Measurements from ENCODE around the gene PCDH9. TPM values are rescaled to one million over a fixed set of nuclear protein-coding genes. Genes with fewer than 3 reads are reported as not detected.

PCDH9 gene
- total RNA-seq, 1 donor from 2014 or later: 0.75 TPM

DNA sequence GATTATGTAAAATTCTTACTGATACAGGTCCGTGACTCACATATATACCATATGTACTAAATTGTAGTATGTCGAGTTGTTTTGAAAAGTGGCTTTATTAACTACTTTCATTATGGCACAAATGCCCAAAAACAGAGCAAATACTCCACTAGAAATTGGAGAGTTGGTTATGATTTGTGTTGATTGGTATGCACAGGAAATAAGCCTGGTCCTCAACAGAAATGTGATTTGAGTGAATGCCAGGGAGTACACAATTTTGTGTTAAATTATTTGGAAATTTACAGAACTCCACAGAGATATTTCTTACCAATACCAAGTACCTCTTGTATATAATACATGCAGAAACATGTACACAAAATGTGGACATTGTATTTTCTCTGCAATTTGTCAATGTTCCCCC, 676.7 kb downstream of the PCDH9 start:
- Histone ChIP-seq H3K4me3 (ENCODE audit: low read depth, low read length) (no peak overlapping the region), H3K27me3 (ENCODE audit: control insufficient read depth, insufficient read depth, low read length) (no peaks in the 10 kb centered on the region), H3K36me3 (ENCODE audit: control insufficient read depth, insufficient read depth, low read length) (no peaks in the 10 kb centered on the region)
- no peak for DNase-seq (ENCODE audit: low read depth)
- TF ChIP-seq CTCF (IDR thresholded peaks at IDR 0.05; ENCODE audit: insufficient read depth, low read length, poor library complexity, severe bottlenecking): no peak

GRCh38 chr13:66551128-66551527, 679.0 kb downstream of the PCDH9 start:
- no peak for DNase-seq (ENCODE audit: low read depth)
- Histone ChIP-seq H3K36me3 (ENCODE audit: control insufficient read depth, insufficient read depth, low read length) (no peaks in the 10 kb centered on the region), H3K4me3 (ENCODE audit: low read depth, low read length) (no peak overlapping the region), H3K27me3 (ENCODE audit: control insufficient read depth, insufficient read depth, low read length) (no peaks in the 10 kb centered on the region)
- TF ChIP-seq CTCF (IDR thresholded peaks at IDR 0.05; ENCODE audit: insufficient read depth, low read length, poor library complexity, severe bottlenecking): no peak

GRCh38 chr13:66547685-66548084, 682.5 kb downstream of the PCDH9 start:
- no peak for TF ChIP-seq CTCF (IDR thresholded peaks at IDR 0.05; ENCODE audit: insufficient read depth, low read length, poor library complexity, severe bottlenecking)

GRCh38 chr13:66546534-66547379, 683.4 kb downstream of the PCDH9 start:
- no peak for DNase-seq (ENCODE audit: low read depth)
- no peaks in the 10 kb centered on the region for H3K27me3 ChIP-seq (ENCODE audit: control insufficient read depth, insufficient read depth, low read length)
- H3K36me3 ChIP-seq (ENCODE audit: control insufficient read depth, insufficient read depth, low read length): no peaks in the 10 kb centered on the region
- no peak for TF ChIP-seq CTCF (IDR thresholded peaks at IDR 0.05; ENCODE audit: insufficient read depth, low read length, poor library complexity, severe bottlenecking)
- H3K4me3 ChIP-seq (ENCODE audit: low read depth, low read length): no peak overlapping the region

More at GRCh38 chr13:66547685-66548084, 682.5 kb downstream of the PCDH9 start:
- Histone ChIP-seq H3K4me3 (ENCODE audit: low read depth, low read length) (no peak overlapping the region), H3K27me3 (ENCODE audit: control insufficient read depth, insufficient read depth, low read length) (no peaks in the 10 kb centered on the region), H3K36me3 (ENCODE audit: control insufficient read depth, insufficient read depth, low read length) (no peaks in the 10 kb centered on the region)
- no peak for DNase-seq (ENCODE audit: low read depth)

- no peaks in the 10 kb centered on the region for H3K36me3 ChIP-seq (ENCODE audit: control insufficient read depth, insufficient read depth, low read length)
- no peak for TF ChIP-seq CTCF (IDR thresholded peaks at IDR 0.05; ENCODE audit: insufficient read depth, low read length, poor library complexity, severe bottlenecking)
- H3K27me3 ChIP-seq (ENCODE audit: control insufficient read depth, insufficient read depth, low read length): no peaks in the 10 kb centered on the region
Measured at GRCh38 chr13:66543780-66544179, 686.4 kb downstream of the PCDH9 start.

GRCh38 chr13:66537417-66537816, 692.7 kb downstream of the PCDH9 start:
- no peak for DNase-seq (ENCODE audit: low read depth)
- no peak for TF ChIP-seq CTCF (IDR thresholded peaks at IDR 0.05; ENCODE audit: insufficient read depth, low read length, poor library complexity, severe bottlenecking)
- H3K36me3 ChIP-seq (ENCODE audit: control insufficient read depth, insufficient read depth, low read length): no peaks in the 10 kb centered on the region
- H3K27me3 ChIP-seq (ENCODE audit: control insufficient read depth, insufficient read depth, low read length): no peaks in the 10 kb centered on the region
- H3K4me3 ChIP-seq (ENCODE audit: low read depth, low read length): no peak overlapping the region

More at GRCh38 chr13:66543780-66544179, 686.4 kb downstream of the PCDH9 start:
- H3K4me3 ChIP-seq (ENCODE audit: low read depth, low read length): no peak overlapping the region
- no peak for DNase-seq (ENCODE audit: low read depth)

Data from kidney epithelial cell (primary cell).